ENCODE results near the gene PRPF6. TPM values are rescaled to one million over a fixed set of nuclear protein-coding genes. Genes with fewer than 3 reads are reported as not detected.
"Not testable (repeated sequence)": the region's sequence is repeated elsewhere in the genome, so short reads cannot be mapped to it uniquely, and the experiment has no call there.

The PRPF6 gene
- total RNA-seq, 1 donor from 2014 or later, result 60.4 TPM

- DNase-seq (ENCODE audit: low spot score) (no peak), ATAC-seq (no peak)
- intact Hi-C loops (cut with DNase I), result no loop called here
These were observed 21.8 kb upstream of the PRPF6 start for GRCh38 chr20:63958964-63959698.

- intact Hi-C loops (cut with DNase I), result no loop called here
These were observed 21.2 kb upstream of the PRPF6 start for GRCh38 chr20:63959699-63960075.

GRCh38 chr20:63960654-63961621 is 20.0 kb upstream of the PRPF6 start:
- intact Hi-C loops (cut with DNase I); DNase-seq (ENCODE audit: low spot score); ATAC-seq: not testable (repeated sequence)

More at GRCh38 chr20:63959699-63960075, 21.2 kb upstream of the PRPF6 start:
- DNase-seq (ENCODE audit: low spot score) (no peak), ATAC-seq (no peak)

- intact Hi-C loops (cut with DNase I), result no loop called here
- ATAC-seq, result no peak
- DNase-seq (ENCODE audit: low spot score), result no peak
These were observed 19.1 kb upstream of the PRPF6 start for GRCh38 chr20:63961664-63962425.

- no peak for ATAC-seq
- intact Hi-C loops (cut with DNase I), result no loop called here
- no peak for DNase-seq (ENCODE audit: low spot score)
These were observed 18.2 kb upstream of the PRPF6 start for GRCh38 chr20:63962426-63963347.

- intact Hi-C loops (cut with DNase I), result no loop called here
These were observed 17.6 kb upstream of the PRPF6 start for GRCh38 chr20:63963348-63963741.

DNA sequence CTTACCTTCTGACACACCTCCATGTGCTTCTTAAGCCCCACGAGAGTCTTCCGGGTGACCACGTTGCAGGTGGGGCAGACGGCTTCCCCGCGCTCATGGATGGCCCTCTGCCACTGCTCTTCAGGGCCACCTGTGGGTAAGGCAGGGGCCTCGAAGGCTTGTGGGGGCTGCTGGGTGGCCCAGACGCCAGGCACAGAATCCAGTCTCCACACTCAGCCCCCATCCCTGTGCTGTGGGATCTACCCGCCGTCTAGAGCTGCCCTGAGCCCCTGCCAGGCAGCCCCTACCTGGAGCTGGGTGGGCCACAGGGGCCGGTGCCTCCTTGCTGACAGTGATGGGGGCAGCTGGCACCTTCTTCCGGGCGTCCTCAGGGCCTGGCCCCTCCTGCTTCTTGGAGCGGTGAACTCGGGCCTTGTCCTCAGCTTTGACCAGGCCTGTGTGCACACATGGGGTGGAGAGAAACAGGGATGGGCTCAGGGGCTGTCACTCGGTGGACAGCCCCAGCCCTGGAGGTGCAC is 17.1 kb upstream of the PRPF6 start:
- ATAC-seq (no peak), DNase-seq (ENCODE audit: low spot score) (no peak)
- intact Hi-C loops (cut with DNase I), result no loop called here

More at GRCh38 chr20:63963348-63963741, 17.6 kb upstream of the PRPF6 start:
- ATAC-seq (no peak), DNase-seq (ENCODE audit: low spot score) (no peak)

- intact Hi-C loops (cut with DNase I), result no loop called here
- no peak for DNase-seq (ENCODE audit: low spot score)
- ATAC-seq, result no peak
These were observed 16.5 kb upstream of the PRPF6 start for GRCh38 chr20:63964412-63964811.

DNA sequence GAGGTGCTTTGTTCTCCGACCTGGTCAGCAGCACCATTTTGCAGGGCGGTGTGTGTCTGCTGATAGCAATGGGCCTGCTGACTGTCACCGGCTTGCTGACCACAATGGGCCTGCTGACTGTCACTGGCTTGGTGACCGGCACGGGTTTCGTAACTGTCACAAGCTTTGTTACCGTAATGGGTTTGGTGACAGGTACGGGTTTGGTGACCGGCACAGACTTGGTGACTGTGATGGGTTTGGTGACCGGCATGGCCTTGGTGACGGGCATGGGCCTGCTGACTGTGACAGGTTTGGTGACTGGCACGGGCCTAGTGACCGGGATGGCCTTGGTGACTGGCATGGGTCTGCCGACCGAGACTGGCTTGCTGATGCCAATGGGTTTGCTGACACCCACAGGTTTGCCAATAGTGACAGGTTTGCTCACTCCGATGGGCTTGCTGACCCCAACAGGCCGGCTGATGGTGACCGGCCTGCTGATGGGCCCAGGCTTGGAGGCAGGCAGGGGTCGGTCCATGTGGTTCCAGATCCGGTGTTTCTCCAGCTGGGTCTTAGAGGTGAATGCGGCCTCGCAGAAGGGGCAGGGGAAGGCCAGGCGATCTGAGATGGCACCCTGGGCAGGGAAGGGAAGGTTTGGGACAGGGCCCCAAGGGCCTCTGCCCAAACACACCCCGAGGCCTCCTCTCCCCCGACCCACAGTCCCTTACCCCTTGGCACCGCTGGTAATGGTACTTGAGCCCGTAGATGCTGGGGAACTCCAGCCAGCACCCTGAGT is 14.6 kb upstream of the PRPF6 start:
- DNase-seq (ENCODE audit: low spot score) (no peak), ATAC-seq (no peak)
- intact Hi-C loops (cut with DNase I), result no loop called here

- intact Hi-C loops (cut with DNase I), result no loop called here
- ATAC-seq, result no peak
- DNase-seq (ENCODE audit: low spot score), result peak; percentile 55
These were observed 14.0 kb upstream of the PRPF6 start for GRCh38 chr20:63966944-63967322.

- DNase-seq (ENCODE audit: low spot score), result peak; percentile 56
- intact Hi-C loops (cut with DNase I), result no loop called here
- no peak for ATAC-seq
These were observed 13.4 kb upstream of the PRPF6 start for GRCh38 chr20:63967330-63968135.

DNA sequence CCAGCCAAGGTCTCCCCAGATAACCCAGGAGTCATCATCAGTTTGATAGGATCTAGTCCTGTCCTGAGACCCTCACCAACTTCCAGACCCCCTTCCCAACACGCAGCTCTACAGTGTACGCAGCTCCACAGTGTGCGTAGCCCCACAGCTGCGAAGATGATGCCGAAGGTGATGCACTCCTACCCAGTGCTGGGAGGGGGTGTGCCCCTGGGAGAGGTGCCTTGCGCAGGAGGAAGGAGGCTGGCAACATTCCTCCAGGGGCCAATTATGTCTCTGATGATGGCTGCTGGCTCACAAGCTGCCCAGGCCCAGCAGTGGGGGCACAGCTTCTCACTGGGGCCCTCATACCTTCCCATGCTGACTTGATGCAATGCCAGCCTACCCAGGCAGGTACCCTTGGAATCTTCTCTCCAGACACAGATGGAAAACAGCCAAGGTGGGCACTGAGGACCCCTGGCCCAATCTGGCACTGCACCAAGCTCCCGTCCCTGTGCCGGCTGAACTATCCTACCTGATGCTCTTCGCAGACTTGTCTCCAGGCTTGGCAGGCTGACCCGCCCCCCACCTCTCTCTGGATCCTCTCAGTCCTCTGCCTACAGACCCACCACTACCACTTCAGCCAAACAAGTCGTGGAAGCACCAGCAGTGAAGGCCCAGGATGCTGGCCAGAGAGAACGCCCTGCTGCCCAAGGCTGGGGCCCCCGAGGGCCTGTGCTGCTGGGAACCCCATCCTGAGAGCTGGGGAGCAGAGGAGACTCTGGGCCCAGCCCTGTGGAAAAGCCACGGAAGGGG is 12.6 kb upstream of the PRPF6 start:
- intact Hi-C loops (cut with DNase I), result no loop called here

DNA sequence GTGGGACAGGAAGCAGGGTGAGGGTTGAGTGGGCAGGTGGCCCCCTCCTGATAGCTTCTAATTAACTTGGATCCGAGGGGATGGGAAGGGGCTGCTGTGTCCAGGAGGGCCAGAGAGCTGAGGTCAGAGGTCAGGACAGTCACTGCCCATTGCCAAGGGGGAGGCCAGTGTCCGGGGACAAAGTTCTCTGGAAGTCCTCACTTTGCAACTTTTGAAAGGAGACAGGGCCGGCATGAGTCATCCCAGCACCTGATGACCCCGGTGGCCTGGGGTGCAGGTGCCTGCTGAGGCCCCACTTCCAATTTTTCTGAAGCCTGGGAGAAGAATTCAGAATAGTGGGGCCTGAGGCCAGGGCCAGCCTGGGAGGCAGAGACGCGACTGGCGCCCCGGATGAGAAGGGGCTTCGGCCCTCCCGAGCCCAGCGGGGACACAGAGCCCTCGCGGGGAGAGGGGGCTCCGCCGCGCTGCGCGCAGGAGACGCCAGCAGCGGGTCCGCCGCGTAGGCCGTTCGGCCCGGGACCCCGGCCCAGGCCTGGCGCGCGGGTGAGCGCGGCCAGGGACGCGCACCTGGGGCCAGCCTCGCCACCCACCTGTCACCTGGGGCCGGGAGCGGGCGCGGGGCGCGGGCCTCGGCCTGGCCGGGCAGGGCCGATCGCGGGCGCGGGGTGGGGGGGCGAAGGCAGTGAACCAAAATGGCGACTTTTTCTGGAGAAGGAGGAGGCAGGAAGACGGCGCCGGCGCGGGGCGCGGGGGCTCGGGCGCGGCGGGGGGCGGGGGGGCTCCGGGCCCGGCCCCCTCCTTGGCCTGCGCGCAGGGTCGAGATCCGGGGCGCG is 11.8 kb upstream of the PRPF6 start:
- ATAC-seq (no peak), DNase-seq (ENCODE audit: low spot score) (peak; percentile 68)
- intact Hi-C loops (cut with DNase I), result no loop called here

More for the DNA sequence above, 12.6 kb upstream of the PRPF6 start:
- ATAC-seq (no peak), DNase-seq (ENCODE audit: low spot score) (peak; percentile 61)

DNA sequence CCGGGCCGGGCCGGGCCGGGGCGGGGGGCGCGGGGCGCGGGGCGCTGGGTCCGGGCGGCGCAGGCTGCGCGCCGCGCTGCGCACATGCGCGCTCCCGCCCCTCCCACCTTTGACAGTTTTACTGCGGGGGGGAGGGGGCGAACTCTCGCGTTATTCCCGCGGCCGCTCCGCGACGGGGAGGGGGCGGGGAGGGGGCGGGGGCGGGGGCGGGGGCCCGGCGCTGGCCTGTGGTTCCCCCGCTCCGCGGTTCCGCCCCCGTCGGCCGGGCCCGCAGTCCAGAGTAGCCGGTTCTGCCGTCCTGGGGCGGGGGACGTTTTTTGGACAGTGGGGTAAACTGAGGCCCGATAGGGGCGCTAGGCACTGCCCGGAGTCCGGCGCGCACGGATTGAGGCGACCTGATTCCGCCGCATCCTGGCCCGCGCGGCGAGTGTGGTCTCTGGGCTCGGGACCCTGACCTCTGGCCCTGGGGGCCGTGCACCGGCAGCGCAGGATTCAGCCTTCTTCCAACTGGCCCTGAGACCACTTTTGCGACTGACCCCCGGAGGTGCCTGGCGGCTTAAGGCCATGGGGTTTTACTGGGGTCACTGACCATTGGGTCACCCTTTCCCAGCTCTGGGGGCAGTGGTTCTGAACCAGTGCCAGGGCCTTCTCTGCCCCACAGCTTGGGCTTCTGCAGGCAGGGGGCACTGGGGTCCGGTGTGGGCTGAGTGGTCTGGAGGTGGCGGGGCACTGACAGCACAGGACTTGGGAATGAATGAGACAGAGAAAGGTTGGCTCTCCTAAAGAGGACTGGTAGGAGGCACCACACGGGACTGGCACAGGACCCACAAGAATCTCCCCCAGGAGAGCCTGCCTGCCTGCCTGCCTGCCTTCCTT is 10.9 kb upstream of the PRPF6 start, which contains the start of gene ZNF512B:
Gene ZNF512B (minus strand): TSS at position 93 of the 876 bp plus-strand sequence. CDS start 1,980 bp downstream, outside the sequence.
- ATAC-seq (peak; percentile 31), DNase-seq (ENCODE audit: low spot score) (peak; percentile 81)

More for the DNA sequence above, 10.9 kb upstream of the PRPF6 start, which contains the start of gene ZNF512B:
- intact Hi-C loops (cut with DNase I), result no loop called here

Data from sciatic nerve (tissue), 2 donors.